Neuron (in vitro differentiated cells): Measurements from ENCODE around the gene PWP2.
"Not testable (repeated sequence)": the region's sequence is repeated elsewhere in the genome, so short reads cannot be mapped to it uniquely, and the experiment has no call there.

ENCODE experiments used
- H2AFZ ChIP-seq: one replicate; pipeline ENCODE4 v1.6.1; 2013; ENCODE audit warnings: low read depth, mild to moderate bottlenecking, inconsistent platforms, low read length, moderate library complexity
- H3K27me3 ChIP-seq: one replicate; pipeline ENCODE4 v1.6.1; 2013; ENCODE audit warnings: low read length; ENCODE audit not compliant: insufficient read depth
- H3K36me3 ChIP-seq: one replicate; pipeline ENCODE4 v1.6.1; 2013; ENCODE audit warnings: low read length; ENCODE audit not compliant: insufficient read depth
- H3K4me1 ChIP-seq: one replicate; pipeline ENCODE4 v1.6.1; 2013; ENCODE audit warnings: low read length; ENCODE audit not compliant: insufficient read depth
- H3K4me3 ChIP-seq: 2 replicates; pipeline ENCODE4 v1.5.1; 2013; ENCODE audit warnings: mild to moderate bottlenecking, low read length, moderate library complexity
- H3K9me3 ChIP-seq: one replicate; pipeline ENCODE4 v1.6.1; 2013; ENCODE audit warnings: low read length

The PWP2 gene

GRCh38 chr21:44170326-44170725, 63.1 kb downstream of the PWP2 start:
- not testable (repeated sequence) for H3K27me3 ChIP-seq, H3K4me1 ChIP-seq, H3K4me3 ChIP-seq, H3K9me3 ChIP-seq, H2AFZ ChIP-seq, H3K36me3 ChIP-seq

- H3K27me3 ChIP-seq, H3K4me3 ChIP-seq, H2AFZ ChIP-seq, H3K4me1 ChIP-seq, H3K36me3 ChIP-seq, H3K9me3 ChIP-seq: not testable (repeated sequence)
Observed at GRCh38 chr21:44170863-44171262, 63.7 kb downstream of the PWP2 start.

DNA sequence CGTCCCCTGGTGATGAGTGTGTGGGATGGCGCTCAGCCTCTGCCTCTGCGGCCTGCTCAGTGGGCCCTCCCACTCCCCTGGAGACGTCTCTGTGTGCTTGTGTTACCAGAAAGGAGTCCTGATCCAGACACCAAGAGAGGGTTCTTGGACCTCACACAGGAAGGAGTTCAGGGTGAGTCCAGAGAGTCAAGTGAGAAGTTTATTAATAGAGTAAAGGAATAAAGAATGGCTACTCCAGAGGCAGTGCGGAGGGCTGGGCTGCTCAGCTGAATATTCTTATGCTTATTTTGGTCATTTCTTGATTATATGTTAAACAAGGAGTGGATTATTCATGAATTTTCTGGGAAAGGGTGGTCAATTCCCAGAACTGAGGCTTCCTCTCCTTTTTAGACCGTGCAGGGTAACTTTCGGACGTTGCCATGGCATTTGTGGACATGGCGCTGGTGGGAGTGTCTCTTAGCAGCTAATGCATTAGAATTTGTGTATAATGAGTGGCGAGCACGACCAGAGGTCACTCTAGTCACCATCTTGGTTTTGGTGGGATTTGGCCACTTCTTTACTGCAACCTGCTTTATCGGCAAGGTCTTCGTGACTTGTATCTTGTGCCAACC, 64.9 kb downstream of the PWP2 start:
- H2AFZ ChIP-seq, H3K36me3 ChIP-seq, H3K4me3 ChIP-seq, H3K27me3 ChIP-seq, H3K9me3 ChIP-seq, H3K4me1 ChIP-seq: not testable (repeated sequence)

GRCh38 chr21:44172741-44173140, 65.5 kb downstream of the PWP2 start:
- not testable (repeated sequence) for H3K4me1 ChIP-seq, H3K9me3 ChIP-seq

GRCh38 chr21:44175189-44175588, 68.0 kb downstream of the PWP2 start:
- not testable (repeated sequence) for H3K9me3 ChIP-seq, H2AFZ ChIP-seq, H3K27me3 ChIP-seq, H3K36me3 ChIP-seq, H3K4me1 ChIP-seq, H3K4me3 ChIP-seq

More at GRCh38 chr21:44172741-44173140, 65.5 kb downstream of the PWP2 start:
- not testable (repeated sequence) for H3K27me3 ChIP-seq, H3K36me3 ChIP-seq, H2AFZ ChIP-seq, H3K4me3 ChIP-seq

DNA sequence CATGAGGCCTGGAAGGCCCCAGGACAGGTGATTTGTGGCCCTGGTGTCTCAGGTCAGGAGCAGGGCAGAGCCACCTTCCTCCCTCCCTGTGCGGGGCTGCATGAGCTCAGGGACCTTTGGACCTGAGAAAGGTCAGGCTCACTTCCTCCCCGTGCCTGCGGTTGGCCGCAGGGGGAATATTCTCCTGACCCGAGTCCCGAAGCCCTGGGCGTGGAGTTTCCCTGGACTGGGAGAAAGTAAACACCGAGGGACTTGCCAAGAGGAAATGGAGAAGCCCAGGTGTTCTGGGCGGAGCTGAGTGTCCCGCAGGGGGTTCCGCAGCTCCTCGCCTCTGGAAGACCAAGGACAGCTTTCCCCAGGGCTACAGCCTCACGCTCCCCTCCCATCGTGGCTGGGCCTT, 68.9 kb downstream of the PWP2 start:
- H3K4me3 ChIP-seq, H3K9me3 ChIP-seq, H3K27me3 ChIP-seq, H3K36me3 ChIP-seq, H3K4me1 ChIP-seq, H2AFZ ChIP-seq: not testable (repeated sequence)
